RWPE2 (cell line): ENCODE results near the gene ZNF488.

Experiments used
- ATAC-seq: fragments of 200-7000 bp; cut with Tn5 transposase; 3 replicates; pipeline ENCODE4 v1.9.1; 2021; ENCODE audit warnings: low read depth
- DNase-seq: peaks from one replicate; pipeline ENCODE4 v3.0.0-alpha.2; 2020; ENCODE audit warnings: low spot score
- H3K27ac ChIP-seq: fragments of 450-650 bp; 2 replicates; pipeline ENCODE4 v1.5.1; 2017; ENCODE audit warnings: mild to moderate bottlenecking; ENCODE audit not compliant: poor library complexity, severe bottlenecking
- H3K27me3 ChIP-seq: fragments of 250-450 bp; sonication (Bioruptor Pico); 2 replicates; pipeline ENCODE4 v1.5.1; 2021; ENCODE audit warnings: mild to moderate bottlenecking, moderate library complexity; ENCODE audit not compliant: insufficient read depth, poor library complexity, severe bottlenecking
- H3K36me3 ChIP-seq: fragments of 250-450 bp; sonication (Bioruptor Pico); 2 replicates; pipeline ENCODE4 v1.5.1; 2020; ENCODE audit warnings: low read depth, mild to moderate bottlenecking, moderate library complexity
- H3K4me1 ChIP-seq: fragments of 250-450 bp; sonication (Bioruptor Pico); 2 replicates; pipeline ENCODE4 v1.5.1; 2021; ENCODE audit warnings: mild to moderate bottlenecking, moderate library complexity; ENCODE audit not compliant: insufficient read depth, poor library complexity, severe bottlenecking
- H3K4me3 ChIP-seq: fragments of 250-450 bp; sonication (Bioruptor Pico); 2 replicates; pipeline ENCODE4 v1.5.1; 2021; ENCODE audit warnings: mild to moderate bottlenecking, moderate library complexity; ENCODE audit not compliant: severe bottlenecking
- H3K9me3 ChIP-seq: fragments of 250-450 bp; sonication (Bioruptor Pico); 2 replicates; pipeline ENCODE4 v1.5.1; 2021; ENCODE audit warnings: mild to moderate bottlenecking, moderate library complexity; ENCODE audit not compliant: severe bottlenecking
- CTCF ChIP-seq: fragments of 450-650 bp; IDR thresholded peaks from one replicate; pipeline ENCODE4 v1.5.1; 2017; ENCODE audit warnings: mild to moderate bottlenecking, moderate library complexity; ENCODE audit not compliant: poor library complexity, severe bottlenecking

ZNF488 gene

GRCh38 chr10:47413531-47414226 lies 29.6 kb upstream of the ZNF488 start:
- no peak for ATAC-seq
- H3K27ac ChIP-seq: no peak overlapping the region

GRCh38 chr10:47412869-47413268 lies 28.8 kb upstream of the ZNF488 start:
- DNase-seq: no peak
- no peaks in the 10 kb centered on the region for H3K9me3 ChIP-seq
- no peak for TF ChIP-seq CTCF
- no peak overlapping the region for H3K27ac ChIP-seq
- no peak for ATAC-seq
- H3K27me3 ChIP-seq: no peaks in the 10 kb centered on the region
- H3K36me3 ChIP-seq: no peaks in the 10 kb centered on the region
- peaks cover 4% of the 10 kb centered on the region for H3K4me1 ChIP-seq
- no peak overlapping the region for H3K4me3 ChIP-seq

More at GRCh38 chr10:47413531-47414226, 29.6 kb upstream of the ZNF488 start:
- no peak overlapping the region for H3K4me3 ChIP-seq
- H3K27me3 ChIP-seq: no peaks in the 10 kb centered on the region
- peak; percentile 36 for DNase-seq
- no peak for TF ChIP-seq CTCF
- peaks cover 4% of the 10 kb centered on the region for H3K4me1 ChIP-seq
- H3K9me3 ChIP-seq: no peaks in the 10 kb centered on the region
- H3K36me3 ChIP-seq: no peaks in the 10 kb centered on the region

- Histone ChIP-seq H3K4me1 (peaks cover 7% of the 10 kb centered on the region), H3K4me3 (no peak overlapping the region), H3K27me3 (no peaks in the 10 kb centered on the region), H3K9me3 (no peaks in the 10 kb centered on the region), H3K27ac (no peak overlapping the region), H3K36me3 (no peaks in the 10 kb centered on the region)
- ATAC-seq: no peak
- TF ChIP-seq CTCF: no peak
- DNase-seq: no peak
These were observed 28.2 kb upstream of the ZNF488 start for GRCh38 chr10:47412177-47412730.

GRCh38 chr10:47410862-47411261 lies 26.8 kb upstream of the ZNF488 start:
- no peak for ATAC-seq
- no peak for TF ChIP-seq CTCF
- no peak for DNase-seq
- Histone ChIP-seq H3K27me3 (no peaks in the 10 kb centered on the region), H3K4me1 (peaks cover 18% of the 10 kb centered on the region), H3K4me3 (no peak overlapping the region), H3K27ac (no peak overlapping the region), H3K9me3 (no peaks in the 10 kb centered on the region), H3K36me3 (no peaks in the 10 kb centered on the region)

GRCh38 chr10:47410271-47410670 lies 26.2 kb upstream of the ZNF488 start:
- ATAC-seq (no peak), DNase-seq (no peak)
- TF ChIP-seq CTCF: no peak
- peaks cover 21% of the 10 kb centered on the region for H3K4me1 ChIP-seq
- H3K9me3 ChIP-seq: no peaks in the 10 kb centered on the region
- no peak overlapping the region for H3K4me3 ChIP-seq
- H3K36me3 ChIP-seq: no peaks in the 10 kb centered on the region
- H3K27me3 ChIP-seq: no peaks in the 10 kb centered on the region
- H3K27ac ChIP-seq: no peak overlapping the region
